Cerebellar nuclear complex (tissue), 1 donor: Measurements from ENCODE around the gene THBS4.

Source experiments
- DNase-seq, 2 experiments: peaks; one replicate each; lab custom pipeline; 2025; lab: John Stamatoyannopoulos, UW

Gene THBS4

DNA sequence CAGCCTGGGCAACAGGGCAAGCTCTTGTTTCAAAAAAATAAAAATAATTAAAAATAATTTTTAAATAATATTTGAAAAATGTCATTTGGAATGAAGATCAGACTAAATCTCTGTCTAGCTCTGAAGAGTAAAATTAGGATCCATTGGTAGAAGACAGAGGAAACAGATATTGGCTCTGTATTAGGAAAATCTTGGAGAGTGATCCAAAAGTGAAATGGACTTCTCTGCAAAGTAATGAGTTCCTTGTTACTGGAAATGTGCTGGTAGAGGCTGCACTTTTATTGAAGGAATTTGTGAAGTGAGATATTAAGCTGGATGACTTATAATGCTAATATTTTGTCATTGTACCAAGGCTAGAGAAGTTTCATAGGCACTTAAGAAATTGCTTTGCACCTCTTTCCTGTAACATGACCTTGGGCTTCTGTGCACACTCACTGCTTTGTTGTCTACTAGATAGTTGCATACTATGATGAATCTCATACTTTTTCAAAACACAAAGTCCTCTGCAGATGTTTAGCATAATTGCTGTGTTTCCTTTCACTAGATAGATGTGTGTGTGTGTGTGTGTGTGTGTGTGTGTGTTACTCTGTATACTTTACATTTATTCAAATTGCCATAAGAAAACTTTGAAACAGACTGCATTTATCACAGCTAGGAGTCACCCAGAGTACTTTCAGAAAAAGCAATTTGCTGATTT is 13.1 kb downstream of the THBS4 start:
- no peak for DNase-seq

DNA sequence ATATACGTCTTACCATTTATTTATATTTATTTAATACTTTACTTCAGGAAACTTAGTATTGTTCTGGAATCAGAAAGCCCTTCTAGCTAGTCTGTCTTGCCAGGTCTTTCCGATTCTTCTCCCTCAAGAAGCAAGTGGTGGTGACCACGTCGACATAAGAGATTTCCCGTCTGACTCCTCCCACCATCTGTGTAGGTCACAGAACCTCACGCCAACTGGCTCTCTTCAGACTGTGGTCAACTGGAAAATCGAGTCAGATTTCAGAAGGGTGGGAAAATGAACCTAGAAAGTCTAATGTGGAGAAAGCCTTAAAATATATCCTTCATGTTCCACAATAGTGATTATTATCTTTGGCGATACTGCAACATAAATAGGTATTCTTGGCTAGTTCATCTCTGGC is 17.3 kb downstream of the THBS4 start:
- DNase-seq, result no peak

DNA sequence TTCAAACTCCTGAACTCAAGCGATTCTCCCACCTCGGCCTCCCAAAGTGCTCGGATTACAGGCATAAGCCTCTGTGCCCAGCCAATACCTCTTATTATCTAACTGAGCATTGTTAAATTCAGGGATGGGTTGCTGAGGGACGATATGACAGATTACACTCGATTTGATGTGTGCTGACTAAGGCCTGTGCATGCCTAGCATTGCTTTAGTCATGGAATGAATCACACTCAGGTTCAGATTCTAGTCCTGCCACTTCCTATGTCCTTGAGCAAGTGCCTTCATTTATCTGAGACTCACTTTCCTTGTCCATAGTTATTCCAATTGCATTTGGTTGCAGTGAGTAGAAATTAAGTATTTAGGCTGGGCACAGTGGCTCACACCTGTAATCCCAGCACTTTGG is 19.5 kb downstream of the THBS4 start:
- DNase-seq, result no peak

DNA sequence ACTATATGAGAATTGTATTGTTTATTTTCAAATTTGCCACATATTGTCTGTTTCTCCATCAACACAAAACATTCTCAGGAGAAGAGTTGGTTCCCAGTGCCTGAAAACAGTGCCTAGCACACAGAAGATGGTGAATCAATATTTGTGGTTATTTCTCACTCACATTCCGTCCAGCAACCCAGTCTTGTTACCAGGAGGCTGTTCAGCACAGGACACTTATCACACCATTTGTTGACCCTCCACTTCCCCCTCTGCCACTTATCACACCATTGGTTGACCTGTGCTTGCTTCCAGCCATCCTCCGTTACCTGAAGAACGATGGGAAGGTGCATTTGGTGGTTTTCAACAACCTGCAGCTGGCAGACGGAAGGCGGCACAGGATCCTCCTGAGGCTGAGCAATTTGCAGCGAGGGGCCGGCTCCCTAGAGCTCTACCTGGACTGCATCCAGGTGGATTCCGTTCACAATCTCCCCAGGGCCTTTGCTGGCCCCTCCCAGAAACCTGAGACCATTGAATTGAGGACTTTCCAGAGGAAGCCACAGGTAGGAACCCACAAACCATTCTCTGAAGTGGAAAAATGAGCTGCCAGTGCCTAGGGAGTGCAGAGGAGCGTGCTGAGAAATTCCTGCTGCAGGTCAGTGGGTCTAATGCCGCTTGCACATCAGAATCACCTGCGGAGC is 20.5 kb downstream of the THBS4 start:
- DNase-seq, result no peak

DNA sequence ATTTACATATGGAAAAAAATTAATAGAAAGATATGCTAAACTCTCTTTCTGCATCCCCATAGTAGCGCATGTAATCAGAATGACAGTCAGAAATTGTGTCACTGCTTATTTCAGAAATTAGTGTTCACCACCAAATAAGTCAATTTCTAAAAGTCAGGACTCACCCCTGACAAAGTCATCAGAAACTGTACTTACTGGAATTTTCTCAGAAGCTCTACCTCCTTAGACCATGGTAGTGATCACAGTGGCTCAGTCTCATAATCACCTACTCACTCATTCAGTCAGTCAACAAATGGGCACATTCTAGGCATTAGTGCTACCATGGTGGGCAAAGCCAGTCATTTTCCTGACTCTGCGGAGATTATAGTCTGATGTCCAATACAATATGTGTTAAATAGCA is 22.0 kb downstream of the THBS4 start:
- DNase-seq, result no peak

DNA sequence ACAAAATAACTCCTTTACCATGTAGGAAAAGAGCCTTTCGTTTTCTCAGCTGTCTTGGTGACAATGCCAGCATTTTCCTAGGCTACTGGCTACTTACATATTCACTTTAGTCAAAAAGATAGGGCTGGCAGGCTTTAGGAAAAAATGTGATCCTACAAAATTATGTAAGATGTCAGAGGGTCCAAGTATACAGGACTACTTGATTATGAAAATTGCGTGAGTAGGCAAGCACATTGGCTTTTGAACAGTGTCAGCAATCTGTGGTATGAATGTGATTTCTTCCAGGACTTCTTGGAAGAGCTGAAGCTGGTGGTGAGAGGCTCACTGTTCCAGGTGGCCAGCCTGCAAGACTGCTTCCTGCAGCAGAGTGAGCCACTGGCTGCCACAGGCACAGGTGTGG is 22.8 kb downstream of the THBS4 start:
- DNase-seq, result no peak

DNA sequence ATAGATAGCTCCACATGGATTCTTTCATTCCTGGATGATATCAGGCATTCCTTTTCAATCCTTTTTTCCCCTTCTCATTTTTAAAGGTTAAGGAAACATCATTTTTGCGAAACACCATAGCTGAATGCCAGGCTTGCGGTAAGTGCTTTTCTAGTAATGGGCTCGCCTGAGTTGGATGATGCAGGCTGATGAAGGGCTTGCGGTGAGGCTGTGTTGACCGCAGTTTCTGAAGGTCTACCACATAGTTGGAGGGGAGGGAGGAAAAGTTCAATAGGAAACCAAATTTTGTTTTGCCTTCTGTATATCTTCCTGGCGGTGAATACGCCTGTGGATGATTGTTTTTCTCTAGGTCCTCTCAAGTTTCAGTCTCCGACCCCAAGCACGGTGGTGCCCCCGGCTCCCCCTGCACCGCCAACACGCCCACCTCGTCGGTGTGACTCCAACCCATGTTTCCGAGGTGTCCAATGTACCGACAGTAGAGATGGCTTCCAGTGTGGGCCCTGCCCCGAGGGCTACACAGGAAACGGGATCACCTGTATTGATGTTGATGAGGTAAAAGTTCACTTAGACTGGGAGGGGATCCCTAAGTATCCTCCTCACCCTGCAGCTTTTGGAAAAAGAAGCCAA is 24.3 kb downstream of the THBS4 start:
- DNase-seq, result no peak

DNA sequence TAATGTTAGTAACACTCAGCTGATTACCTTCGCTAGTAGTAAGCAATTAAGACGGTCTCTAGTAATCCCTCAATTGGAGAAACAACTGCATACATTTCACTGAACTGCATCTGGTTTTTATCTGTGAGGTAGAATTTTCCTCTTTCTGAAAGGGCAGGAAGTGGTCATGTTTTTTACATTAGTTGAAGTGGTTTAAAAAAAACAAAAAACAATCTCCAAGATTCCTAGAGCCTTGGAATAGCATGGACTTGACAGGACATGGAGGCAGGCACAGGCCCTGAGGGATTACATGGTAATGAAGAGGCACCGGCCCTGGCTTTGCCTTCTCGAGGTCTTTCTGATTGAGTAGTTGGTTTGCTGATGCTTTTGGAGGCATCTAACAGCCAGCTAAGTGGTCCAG is 25.8 kb downstream of the THBS4 start:
- no peak for DNase-seq

DNA sequence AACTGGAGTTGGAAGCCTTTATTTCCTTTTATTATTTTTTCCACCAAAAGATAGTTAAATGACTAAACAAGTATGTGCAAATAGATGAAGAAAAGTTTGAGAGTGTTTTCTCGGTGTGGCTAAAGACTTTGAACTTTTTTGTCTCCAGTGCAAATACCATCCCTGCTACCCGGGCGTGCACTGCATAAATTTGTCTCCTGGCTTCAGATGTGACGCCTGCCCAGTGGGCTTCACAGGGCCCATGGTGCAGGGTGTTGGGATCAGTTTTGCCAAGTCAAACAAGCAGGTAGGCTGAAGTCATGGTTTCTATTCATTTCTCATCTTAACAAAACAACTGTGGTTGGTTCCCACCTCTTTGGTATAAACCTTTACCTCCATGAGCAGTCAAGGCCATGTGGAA is 26.4 kb downstream of the THBS4 start:
- no peak for DNase-seq

DNA sequence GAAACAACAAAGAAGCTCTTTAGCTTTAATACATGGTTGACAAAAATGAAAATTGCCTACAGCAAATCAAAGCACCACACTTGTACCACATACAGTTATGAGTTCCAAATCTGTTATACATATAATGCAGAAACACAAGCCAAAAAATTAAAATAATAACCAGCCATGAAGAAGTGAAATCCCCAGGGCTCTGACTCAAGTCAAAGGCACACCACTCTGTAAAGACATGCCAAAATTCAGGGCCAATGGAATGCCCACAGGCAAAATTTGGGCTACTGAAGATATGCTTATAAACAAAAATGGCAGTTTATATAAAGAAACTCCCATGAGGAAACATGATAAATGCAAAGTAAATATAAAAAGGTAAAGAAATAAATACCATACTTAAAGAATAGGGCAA is 29.0 kb downstream of the THBS4 start:
- no peak for DNase-seq

DNA sequence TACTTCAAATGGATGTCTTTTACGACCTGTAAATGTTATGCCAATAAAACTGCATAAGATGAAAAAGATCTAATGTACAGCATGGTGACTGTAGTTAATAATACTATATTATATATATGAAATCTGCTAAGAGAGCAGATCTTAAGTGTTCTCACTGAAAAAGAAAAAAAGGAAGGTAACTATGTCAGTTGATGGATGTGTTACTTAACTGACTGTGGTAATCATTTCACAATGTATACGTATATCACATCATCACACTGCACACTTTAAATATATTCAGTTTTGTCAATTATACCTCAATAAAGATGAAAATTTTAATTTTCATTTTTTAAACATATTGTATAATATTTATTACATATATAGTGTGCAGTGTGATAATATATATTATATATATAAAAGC is 31.9 kb downstream of the THBS4 start:
- DNase-seq, result no peak

DNA sequence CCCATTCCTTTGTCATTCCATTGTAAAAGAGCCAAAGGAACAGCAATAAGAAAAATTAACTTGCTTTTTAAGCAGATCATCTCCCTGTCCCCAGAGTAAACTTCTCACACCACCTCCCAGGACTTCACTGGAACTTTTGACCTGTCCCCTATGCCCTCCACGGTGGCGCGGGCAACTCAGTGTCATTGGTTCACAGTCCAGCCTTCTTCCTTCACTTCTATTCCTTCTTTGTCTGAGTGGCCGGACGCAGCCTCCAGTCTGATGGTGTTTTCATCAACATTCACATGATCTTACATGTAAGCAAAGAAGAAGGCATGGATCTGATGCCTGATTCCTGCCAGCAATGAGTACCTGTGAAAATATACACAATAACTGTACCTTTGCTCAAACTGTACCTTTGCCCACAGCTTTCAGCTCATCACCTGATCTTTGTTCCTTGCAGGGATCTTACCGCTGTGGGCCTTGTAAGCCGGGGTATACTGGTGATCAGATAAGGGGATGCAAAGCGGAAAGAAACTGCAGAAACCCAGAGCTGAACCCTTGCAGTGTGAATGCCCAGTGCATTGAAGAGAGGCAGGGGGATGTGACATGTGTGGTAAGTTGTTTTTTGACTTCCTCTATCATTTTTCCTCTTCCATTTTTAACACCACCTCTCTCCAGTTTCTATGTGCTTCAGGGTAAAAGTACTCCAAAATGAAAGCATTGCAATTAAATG is 32.5 kb downstream of the THBS4 start:
- no peak for DNase-seq

DNA sequence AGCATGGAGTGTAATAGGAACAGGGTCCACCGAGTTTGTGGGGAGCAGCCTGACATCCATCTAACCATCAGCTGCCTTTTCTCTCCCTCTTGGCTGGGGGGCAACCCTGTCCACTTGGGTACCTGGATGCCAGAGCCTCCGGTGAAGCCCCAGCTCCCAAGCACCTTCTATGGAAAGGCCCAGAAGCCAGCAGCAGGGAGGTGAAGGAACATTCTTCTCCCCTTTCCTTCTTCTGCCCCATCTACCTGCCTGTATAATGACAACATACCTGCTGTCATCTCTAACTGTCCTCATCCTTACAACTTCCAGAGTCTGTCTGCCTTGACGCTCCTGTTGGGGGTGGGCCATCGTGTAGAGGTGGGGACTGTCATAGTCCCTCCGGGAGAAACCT is 33.1 kb downstream of the THBS4 start:
- DNase-seq, result no peak

DNA sequence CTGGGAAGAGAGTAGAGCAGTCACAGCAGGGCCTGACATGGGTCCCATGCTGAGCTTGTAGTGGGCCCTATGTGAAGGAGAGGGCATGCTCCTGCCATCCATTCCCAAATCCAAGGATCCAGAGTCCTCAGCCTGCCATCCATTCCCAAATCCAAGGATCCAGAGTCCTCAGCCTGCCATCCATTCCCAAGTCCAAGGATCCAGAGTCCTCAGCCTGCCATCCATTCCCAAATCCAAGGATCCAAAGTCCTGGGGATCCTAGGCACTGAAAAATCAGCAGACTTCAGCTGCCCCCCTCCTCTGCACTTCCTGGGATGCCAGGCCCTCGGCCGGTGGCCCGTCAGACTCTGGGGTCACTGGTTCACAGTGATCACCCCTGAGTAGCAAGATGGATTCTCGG is 33.6 kb downstream of the THBS4 start:
- DNase-seq, result no peak

DNA sequence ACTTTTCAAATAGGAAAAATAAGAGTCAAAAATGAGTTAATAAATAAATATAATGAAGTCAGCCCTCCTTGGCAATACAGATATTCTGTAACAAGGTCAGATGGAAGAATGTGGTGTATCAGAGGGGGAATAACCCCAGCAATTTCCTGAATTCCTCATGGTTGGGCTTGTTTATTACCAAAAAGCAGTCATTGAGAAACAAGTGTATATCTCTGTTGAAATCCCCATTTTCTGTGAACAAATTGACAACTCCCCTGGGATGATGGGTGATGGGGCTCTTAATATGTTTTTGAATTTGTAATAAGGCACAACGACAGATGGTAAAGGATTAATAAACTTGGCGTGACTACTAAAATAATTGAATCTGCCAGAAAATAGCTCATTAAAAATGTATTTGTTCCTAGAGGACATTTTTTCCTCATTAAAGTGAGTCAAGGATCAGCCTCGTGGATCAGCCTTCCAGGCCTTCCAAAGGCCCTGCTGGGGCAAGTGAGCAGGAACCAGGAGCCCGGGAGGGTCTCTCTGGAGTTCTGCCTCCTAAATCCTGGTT is 34.2 kb downstream of the THBS4 start:
- DNase-seq, result no peak

DNA sequence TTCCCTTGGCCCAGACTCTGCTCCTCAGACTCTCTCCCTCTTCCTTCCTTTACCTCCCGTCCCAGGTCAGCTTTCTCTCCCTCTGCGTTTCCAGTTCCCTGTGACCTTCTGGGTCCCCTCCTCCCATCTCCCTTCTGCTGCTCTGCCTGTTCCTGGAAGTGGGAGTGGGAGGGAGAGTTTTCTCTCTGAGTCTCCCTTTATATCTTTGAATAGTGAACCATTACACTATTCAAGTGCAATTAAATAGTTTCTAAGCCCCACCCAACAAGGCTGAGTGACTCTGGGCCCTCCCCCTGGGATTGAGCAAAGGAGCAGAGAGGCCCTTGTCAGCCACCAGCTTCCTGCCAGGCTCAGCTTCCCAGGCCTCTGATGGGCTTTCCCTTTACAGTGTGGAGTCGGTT is 34.8 kb downstream of the THBS4 start:
- no peak for DNase-seq

DNA sequence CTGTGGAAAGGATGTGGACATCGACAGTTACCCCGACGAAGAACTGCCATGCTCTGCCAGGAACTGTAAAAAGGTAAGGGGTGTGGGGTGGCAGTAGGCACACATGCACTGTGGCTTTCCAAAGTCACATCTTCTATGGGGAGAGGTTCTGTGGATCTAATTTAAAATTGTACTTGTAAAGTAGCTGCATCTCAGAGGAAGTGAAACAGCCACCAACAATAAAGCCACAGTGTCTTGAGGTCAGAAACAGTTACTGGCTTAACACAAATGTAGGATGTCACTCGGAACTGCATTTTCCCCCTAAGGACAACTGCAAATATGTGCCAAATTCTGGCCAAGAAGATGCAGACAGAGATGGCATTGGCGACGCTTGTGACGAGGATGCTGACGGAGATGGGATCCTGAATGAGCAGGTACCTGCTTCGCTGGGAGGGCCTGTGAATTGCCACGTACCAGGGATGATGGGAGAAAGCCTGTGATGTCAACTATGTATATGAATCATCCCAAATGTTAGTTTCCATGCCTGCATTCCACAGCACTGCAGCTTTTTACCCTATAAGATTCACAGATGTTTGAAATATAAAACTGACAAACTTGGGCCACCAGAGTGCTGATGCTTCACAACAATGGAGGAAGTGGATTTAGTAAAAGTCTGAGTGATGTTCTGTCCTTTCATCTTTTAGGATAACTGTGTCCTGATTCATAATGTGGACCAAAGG is 35.3 kb downstream of the THBS4 start:
- DNase-seq, result no peak

DNA sequence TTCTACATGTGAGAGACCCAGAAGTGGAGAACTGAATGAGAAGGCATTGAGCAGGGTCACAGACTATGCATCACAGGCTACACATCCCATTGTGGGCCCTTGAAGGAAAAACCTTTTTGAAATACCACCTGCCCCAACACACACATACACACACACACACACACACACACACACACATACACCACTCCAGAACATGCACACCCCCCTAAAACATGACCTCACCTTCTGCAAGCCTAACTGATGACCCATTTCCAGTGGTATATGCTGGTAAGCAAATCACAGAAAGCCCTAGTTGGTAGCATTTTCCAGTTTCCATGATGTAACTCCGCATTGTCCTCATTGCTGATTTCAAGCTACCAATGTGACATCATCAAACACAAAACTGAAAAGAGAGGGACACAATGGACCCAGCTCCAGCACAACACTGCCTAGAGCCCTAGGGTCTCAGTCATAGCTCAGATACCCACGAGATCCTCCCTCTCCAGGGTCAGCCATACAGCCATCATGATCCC is 36.4 kb downstream of the THBS4 start:
- DNase-seq, result no peak

DNA sequence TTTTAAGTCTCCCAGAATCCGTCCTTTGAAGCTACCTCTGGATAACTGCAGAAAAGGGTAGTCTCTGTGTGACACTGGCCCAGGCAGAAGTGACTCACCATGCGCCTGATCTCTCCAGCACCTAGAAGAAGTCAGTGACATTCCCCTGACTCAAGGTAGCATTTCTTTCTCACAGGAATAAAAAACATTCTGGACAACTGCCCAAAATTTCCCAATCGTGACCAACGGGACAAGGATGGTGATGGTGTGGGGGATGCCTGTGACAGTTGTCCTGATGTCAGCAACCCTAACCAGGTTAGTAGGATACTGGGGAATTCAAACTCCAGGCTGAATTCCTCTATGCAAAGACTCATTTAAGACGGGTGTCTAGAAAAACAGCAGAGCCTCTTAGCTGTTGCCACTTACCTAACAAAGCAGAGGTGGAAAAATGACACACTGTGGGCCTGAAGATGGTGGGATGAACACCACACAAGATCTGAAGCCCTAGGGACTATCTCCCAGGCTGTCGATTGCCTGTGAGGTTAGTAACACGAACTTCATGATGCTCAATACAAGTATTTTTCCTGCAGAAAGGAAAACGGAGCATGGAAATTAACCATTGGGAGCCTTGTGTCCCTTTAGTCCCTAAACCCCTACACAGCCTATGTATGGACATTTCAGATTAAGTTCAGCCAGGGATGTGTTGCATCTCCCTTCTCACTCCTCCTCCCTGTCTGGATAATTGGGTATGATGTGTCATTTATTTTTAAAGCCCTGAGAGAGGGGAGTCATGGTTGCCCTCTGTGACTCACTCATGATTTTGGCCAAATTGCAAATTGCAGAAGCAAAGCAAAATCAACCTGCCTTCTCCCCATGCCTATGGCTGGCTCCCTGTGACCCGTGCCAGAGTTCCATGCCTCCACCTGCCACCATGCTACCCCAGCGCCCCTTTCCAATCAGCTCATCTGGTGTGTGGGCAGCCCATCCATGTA is 37.2 kb downstream of the THBS4 start:
- DNase-seq, result no peak
